ENCODE data around the gene FOXP1.

FOXP1 gene

DNA sequence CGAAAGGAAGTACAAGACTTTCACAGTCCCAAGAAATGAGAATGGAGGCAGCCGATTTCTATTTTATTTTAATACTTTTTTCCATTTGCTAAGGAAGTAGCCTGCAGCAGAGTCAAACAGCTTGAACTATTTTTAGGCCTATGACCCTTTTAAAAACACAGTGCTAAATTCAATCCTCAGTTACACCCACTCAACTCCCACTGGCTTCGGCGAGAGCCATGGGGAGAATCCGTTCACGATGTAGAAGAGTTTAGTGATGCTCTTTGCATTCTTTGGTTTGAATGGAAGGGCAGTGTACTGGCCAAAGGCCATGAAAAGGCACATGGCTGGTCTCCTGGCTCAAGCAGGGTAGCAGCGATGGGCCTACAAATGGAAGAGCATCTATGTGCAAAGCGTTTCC, 343.5 kb downstream of the FOXP1 start:
- DNase-seq (ENCODE audit: low read depth): no peak

DNA sequence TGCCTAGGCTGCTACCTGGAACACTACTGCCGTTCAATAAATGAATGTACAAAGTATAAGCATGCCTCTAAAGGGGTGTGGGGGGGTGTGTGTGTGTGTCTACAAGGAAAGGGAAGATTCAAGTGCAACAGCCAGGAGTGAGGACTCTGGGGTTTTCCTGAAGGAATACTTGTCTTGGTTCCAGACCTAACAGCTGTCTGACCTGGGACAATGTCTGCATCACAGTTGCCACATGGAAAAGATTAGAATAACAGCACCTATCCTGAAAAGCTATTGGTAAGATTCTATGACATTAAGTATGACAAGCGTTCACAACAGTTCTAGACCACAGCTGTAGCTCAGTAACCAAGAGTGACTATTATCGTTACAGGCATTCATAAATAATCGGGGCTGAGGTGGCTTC, 345.2 kb downstream of the FOXP1 start:
- no peak for DNase-seq (ENCODE audit: low read depth)

- no peak for DNase-seq (ENCODE audit: low read depth)
These were observed 345.9 kb downstream of the FOXP1 start for GRCh38 chr3:71237672-71238071.

DNA sequence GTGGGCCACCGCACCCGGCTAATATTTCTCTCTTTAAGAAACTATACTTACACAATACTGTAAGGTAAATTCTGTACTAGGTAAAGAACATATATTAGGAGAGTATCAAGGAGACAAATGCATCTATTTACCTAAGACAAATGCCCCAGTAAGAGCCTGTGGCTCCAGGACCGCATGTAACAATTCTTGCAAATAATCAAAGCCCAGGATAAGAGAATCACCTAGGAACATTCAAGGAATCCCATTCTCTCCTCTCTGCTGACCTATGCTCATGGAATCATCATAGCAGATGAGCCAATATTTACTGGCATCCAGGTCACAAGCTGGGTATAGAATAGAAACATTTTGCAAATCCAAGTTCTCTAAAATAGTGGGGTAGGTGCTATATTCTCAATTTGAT, 347.7 kb downstream of the FOXP1 start:
- no peak for DNase-seq (ENCODE audit: low read depth)

DNA sequence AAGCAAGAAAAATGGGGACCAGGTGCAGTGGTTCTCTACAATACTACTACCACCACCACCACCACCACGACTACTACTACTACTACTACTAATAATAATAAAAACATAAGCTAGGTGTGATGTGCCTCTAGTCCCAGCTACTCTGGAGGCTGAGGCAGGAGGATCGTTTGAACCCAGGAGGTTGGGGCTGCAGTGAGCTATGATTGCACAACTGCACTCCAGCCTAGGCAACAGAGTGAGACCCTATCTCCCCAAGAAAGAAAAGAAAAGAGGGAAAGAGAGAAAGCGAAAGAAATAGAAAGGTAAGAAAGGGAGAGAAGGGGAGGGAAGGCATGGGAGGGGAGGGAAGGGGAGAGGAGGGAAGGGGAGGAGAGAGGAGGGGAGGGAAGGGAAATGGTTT, 350.6 kb downstream of the FOXP1 start:
- DNase-seq (ENCODE audit: low read depth): no peak

- no peak for DNase-seq (ENCODE audit: low read depth)
These were observed 351.3 kb downstream of the FOXP1 start for GRCh38 chr3:71232175-71232679.

- no peak for DNase-seq (ENCODE audit: low read depth)
These were observed 351.8 kb downstream of the FOXP1 start for GRCh38 chr3:71231680-71232079.

DNA sequence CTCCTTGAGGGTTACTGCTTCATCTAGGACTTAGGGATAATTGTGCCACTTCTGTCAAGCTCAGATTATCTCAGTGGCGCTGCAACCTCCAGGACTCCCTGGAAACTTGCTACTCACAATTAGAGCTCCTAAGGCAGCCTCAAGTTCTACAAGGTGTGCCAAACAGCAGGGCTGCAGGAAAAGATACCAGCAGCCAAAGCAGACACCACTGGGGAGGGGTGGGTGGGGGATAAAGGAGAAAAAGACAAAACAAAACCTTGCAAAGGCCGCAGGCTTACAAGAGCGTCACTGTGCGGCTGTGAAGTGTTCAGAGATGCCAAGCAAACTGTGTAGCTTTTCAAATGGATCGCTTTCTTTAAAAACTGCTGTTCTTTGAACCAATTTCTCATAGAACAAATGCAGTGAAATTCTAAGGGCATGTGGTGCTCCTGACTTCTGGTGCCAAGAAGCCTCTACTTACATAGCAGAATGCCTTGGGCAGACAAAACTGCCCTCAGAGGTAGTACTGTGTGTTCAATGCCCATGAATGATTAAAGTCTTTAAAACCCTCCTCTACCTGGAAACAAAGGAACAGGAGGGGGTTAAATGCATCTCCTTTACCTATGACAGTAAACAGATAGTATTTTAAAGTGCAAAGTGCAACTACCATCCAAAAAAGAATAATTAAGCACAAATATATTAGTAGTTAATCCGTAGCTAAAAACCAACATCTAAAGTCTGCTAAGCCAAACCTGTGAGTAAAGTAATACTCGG, 353.4 kb downstream of the FOXP1 start:
- DNase-seq (ENCODE audit: low read depth): no peak

GRCh38 chr3:71228156-71228866, 355.2 kb downstream of the FOXP1 start:
- DNase-seq (ENCODE audit: low read depth): no peak

DNA sequence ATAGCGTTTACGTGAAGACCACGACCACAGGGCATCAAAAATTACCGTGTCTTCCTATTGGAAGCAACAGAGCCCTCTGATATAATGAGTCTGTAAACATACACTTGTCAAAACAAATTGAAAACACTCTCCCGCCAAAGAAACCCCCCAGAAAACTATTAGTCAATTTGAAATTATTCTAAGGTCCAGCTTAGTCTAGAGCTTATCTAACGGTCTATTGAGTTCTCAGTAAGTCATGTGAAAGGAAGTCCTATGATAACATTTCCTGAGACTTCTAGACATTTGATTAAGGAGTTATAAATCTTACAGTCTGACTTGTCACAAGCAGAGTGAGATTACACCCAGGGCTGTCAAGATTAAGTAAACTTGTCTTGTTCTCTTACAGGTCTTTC, 356.3 kb downstream of the FOXP1 start:
- no peak for DNase-seq (ENCODE audit: low read depth)

- DNase-seq (ENCODE audit: low read depth): peak; percentile 87
These were observed 356.8 kb downstream of the FOXP1 start for GRCh38 chr3:71226565-71227269.

DNA sequence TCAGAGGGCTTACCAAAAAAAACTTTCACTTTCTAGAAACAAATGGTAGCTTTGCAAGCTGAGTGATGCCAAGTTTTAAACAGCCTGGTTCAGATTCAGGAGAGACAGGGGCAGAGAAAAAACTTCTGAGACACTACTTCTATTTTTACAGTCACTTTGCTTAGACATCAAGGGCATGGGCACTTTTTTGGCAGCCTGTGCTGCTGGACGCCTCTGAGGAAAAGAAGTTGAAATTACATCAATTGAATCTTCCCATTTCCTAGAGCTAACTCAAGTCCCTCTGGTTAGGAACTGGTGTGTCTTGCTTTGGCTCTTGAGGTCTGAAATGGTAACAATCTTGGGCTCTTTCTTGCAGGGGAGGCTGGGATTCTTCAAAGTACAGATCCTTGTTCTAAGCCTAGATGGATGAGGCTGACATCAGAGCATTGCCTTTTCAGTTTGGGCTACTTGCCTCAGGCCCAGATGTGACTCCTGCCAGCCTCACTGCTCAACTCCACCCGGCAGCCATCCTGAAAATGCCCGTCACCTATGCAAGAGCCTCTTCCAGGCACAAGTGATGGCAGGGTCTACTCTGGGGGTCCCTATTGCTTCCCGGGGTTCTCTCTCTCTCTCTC, 357.5 kb downstream of the FOXP1 start:
- no peak for DNase-seq (ENCODE audit: low read depth)

DNA sequence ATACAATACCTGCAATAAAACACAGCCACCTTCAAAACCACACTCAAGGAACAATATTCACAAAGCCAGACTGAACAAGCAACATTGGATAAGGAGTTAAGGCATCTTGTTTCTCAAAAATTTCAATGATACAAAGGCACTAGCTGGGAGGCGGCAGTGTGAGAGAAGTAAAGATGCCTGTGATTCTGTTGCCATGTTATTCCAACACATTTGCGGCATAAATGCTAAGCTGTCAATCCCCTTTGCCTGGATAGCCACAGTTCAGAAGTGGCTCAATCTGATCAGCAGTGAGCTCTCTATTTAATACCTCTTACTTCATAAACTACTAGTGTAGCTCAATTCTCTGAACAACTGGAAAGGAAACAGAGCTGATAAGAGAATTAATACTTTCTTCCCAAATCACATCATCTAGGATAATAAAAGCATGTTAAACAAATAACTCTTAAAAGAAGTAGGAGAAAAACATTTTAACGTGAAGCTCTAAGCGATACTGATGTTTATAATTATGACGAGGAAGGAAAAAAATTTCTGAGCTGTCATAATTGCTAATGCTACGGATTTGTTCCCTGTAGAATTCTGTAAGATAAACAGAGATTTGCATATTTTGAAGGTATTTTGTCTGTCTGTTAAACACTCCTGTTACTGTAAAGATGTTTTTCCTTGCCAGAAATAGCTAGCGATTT, 358.4 kb downstream of the FOXP1 start:
- DNase-seq (ENCODE audit: low read depth): no peak

GRCh38 chr3:71219744-71220638, 363.5 kb downstream of the FOXP1 start:
- peak; percentile 32 for DNase-seq (ENCODE audit: low read depth)

GRCh38 chr3:71218508-71218907, 365.0 kb downstream of the FOXP1 start:
- no peak for DNase-seq (ENCODE audit: low read depth)

DNA sequence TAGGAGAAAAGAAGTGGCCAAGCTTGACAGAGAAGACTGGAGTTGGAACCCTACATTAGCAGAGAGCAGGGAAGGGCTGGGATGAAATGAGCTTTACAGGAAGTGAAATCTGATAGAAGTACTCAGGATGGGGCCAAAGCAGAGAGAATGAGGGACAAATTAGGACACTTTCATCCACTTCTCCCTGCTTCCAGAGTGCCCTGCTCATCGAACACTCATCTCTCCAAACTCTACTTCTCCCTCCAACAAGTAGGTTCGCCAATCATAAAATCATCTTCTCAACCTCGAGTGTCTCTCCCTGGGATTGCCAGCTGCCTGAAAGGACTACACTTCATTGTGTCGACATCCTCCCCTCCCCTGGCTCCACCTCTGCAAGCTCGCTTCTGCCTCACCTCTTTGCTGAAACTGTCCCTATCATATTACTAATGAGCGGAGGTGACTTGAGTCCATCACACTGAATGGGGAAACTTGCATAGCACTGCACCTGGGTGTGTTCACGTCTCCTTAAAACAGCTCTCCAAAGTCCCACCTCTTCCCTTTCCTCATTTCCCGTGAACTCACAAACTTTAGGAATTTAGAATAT, 365.8 kb downstream of the FOXP1 start:
- DNase-seq (ENCODE audit: low read depth): no peak

GRCh38 chr3:71215351-71215750, 368.2 kb downstream of the FOXP1 start:
- no peak for DNase-seq (ENCODE audit: low read depth)

- no peak for DNase-seq (ENCODE audit: low read depth)
These were observed 368.7 kb downstream of the FOXP1 start for GRCh38 chr3:71214797-71215196.

GRCh38 chr3:71214016-71214415, 369.5 kb downstream of the FOXP1 start:
- DNase-seq (ENCODE audit: low read depth): no peak

GRCh38 chr3:71211083-71211482, 372.4 kb downstream of the FOXP1 start:
- DNase-seq (ENCODE audit: low read depth): no peak

Measured in activated T-cell treated with anti-CD3 and anti-CD28 coated beads for 48 hours (primary cell).